GM18951 (cell line): ENCODE data around the gene MACROD2.

Source experiments
- POLR2A ChIP-seq: IDR thresholded peaks from 4 replicates; pipeline ENCODE4 v1.6.1; 2011; ENCODE audit warnings: mild to moderate bottlenecking; ENCODE audit not compliant: insufficient read length, insufficient read depth; ENCODE audit errors: extremely low read depth
- in situ Hi-C: fragments of 300-500 bp; cut with MboI; formaldehyde crosslinking; loops from one replicate; pipeline ENCODE4 v1.12.0; 2022; ENCODE audit warnings: low sequenced_read_pairs, mixed read lengths, inconsistent platforms; ENCODE audit not compliant: unreplicated experiment

Gene MACROD2

GRCh38 chr20:16040742-16041141 lies 2045.4 kb downstream of the MACROD2 start:
- TF ChIP-seq POLR2A = no peak
- in situ Hi-C loops = no loop called here

- in situ Hi-C loops = no loop called here
These were observed 2047.4 kb downstream of the MACROD2 start for GRCh38 chr20:16042731-16043130.

DNA sequence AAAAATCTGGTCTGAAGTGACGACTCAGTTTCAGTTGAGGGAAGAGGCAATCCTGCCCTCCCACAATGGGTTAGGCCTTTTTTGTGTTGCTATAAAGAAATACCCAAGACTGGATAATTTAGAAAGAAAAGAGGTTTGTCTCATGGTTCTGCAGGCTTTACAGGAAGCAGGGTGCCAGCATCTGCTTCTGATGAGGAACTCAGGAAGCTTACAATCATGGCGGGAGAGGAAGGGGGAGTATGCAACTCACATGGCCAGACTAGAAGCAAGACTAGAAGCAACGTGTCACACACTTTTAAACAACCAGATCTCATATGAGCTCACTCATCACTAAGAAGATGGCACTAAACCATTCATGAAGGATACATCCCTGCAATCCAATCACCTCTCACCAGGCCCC lies 2048.6 kb downstream of the MACROD2 start:
- in situ Hi-C loops = no loop called here
- TF ChIP-seq POLR2A = no peak

More at GRCh38 chr20:16042731-16043130, 2047.4 kb downstream of the MACROD2 start:
- no peak for TF ChIP-seq POLR2A

GRCh38 chr20:16048876-16049275 lies 2053.6 kb downstream of the MACROD2 start:
- no peak for TF ChIP-seq POLR2A
- in situ Hi-C loops = no loop called here

DNA sequence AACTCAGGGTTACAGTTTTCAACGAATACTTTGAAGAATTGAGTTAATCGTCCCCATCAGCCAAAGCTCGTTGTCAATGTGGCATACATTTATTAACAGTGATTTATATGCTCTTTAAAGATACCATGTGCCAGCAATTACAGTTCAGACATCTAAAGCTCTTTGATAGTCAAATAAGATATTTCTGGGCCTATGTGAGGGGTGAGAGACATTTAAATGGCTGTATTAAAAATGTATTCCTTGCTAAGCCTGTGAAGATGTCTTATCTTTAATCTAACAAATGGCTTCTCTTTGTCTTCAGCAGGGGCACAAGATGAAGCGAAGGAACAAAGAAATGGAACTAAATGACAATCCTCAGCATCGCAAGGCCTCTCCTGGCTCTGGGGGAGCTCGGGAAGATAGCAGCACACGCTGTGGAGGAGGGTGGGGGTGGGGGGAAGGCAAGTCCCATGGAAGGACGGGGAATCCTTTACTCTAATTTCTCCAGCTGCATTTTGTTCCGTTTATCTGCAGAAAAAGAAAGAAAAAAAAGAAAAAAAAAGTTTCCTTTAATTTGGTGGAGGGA lies 2054.3 kb downstream of the MACROD2 start:
- in situ Hi-C loops = no loop called here
- TF ChIP-seq POLR2A = no peak

DNA sequence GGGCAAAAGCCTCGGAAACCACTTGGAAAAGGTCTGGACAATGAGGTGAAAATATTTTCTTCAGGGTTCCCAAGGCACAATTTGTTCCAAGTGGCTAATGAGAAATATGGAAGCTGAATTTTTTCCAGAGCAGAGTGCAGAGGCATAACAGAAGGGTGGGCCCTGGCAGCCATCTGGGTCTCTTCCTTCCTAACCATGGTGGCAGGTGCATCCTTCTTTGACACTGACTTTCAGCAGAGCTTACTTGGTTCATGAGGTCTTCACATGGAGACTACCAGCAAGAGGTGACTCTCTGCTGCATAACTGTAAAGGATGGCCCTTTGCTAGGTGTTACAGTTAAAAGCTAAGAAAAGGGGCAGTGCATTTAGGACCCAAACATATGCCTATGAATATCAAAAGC lies 2055.1 kb downstream of the MACROD2 start:
- no peak for TF ChIP-seq POLR2A
- in situ Hi-C loops = no loop called here

DNA sequence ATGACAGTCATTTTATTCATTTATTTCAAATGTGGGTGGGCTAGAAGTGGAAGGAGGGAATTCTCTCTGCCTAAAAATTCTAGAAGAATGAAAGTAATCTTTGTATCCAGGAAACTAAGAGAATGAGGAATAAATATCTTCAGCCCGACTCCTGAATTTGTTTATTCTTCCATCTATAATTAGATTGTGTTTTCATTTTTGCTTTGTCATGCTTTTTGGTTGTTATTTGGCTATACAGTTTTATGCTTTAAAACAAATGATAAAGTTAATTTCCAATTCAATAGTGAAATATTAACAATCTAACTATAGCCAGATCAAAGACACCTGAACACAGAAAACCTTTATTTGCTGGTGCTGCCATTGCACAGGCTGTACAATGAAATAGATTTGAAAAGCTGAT lies 2056.7 kb downstream of the MACROD2 start:
- in situ Hi-C loops = no loop called here
- no peak for TF ChIP-seq POLR2A

DNA sequence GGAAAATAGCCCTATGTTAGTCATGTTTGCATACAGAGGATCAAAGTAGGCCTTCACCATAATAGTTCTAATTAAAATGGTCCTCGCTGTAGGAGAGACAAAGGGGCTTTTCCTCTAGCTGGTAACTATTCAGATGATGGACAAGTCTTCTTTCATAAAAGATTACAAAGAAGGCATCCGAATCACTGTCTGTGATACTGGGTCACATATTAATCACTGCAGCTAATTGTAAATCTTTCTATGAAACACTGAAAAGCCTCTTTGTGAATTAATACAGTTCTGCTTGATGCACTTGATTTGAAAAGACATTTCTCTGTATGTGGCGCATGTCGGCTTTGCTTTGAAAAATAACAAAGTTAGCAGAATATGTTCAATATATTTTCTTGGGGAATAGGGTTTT lies 2057.1 kb downstream of the MACROD2 start:
- TF ChIP-seq POLR2A = no peak
- in situ Hi-C loops = no loop called here

DNA sequence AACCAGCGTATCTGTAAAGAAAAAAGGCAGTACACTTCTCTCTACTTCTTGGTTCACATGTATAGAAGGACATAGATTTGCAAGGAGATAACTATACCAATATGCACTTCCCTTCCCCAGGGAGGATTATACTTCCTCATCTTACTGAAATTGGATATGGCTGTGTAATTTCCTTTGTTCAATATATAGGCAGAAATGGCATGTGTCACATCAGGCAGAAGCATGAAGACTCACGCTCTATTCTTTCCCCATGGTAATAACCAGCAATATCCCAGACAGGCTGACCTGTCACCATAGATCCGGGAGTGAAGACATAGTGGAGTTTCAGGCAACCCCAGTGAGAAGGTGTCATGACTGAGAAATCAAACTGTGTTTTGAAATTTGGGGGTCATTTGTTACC lies 2059.7 kb downstream of the MACROD2 start:
- in situ Hi-C loops = no loop called here
- TF ChIP-seq POLR2A = no peak

DNA sequence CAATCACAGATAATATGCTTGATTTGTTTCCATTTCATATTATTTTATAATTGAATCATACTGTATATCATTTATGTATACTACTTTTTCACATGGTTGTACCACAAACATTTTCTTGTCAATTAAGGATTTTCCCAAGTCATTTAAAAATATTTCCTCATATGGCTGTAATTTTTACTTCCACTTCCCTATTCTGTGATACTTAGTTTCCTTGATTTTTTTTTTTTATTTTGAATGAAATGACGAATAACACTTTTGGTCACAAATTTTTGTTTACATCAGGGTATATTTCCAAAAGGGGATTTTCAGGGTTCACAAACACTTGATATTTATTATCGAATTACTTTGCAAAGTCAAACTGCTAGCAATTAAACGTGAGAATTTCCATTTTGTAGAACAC lies 2062.3 kb downstream of the MACROD2 start:
- in situ Hi-C loops = no loop called here
- no peak for TF ChIP-seq POLR2A

- TF ChIP-seq POLR2A = no peak
- in situ Hi-C loops = no loop called here
These were observed 2063.0 kb downstream of the MACROD2 start for GRCh38 chr20:16058268-16058667.

DNA sequence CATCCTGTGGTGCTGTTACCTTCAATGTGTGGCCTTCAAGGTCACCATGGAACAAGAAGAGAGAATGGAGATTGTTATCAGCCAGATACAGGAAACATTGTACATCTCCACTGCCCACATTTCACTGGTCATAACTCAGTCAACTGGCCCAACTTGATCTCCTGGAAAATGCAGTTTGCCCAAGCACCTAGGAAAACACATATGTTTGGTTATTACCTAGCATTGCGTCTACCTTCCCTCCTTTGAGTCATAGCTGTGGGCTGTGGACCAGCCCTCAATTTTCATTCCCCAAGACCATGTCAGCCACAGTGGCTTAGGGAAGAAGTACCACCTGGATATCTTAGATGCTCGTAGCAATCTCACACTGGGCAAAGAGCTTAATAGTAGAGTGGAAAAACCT lies 2064.5 kb downstream of the MACROD2 start:
- in situ Hi-C loops = no loop called here

GRCh38 chr20:16061351-16061750 lies 2066.0 kb downstream of the MACROD2 start:
- no peak for TF ChIP-seq POLR2A
- in situ Hi-C loops = no loop called here

More for the DNA sequence above, 2064.5 kb downstream of the MACROD2 start:
- TF ChIP-seq POLR2A = no peak

DNA sequence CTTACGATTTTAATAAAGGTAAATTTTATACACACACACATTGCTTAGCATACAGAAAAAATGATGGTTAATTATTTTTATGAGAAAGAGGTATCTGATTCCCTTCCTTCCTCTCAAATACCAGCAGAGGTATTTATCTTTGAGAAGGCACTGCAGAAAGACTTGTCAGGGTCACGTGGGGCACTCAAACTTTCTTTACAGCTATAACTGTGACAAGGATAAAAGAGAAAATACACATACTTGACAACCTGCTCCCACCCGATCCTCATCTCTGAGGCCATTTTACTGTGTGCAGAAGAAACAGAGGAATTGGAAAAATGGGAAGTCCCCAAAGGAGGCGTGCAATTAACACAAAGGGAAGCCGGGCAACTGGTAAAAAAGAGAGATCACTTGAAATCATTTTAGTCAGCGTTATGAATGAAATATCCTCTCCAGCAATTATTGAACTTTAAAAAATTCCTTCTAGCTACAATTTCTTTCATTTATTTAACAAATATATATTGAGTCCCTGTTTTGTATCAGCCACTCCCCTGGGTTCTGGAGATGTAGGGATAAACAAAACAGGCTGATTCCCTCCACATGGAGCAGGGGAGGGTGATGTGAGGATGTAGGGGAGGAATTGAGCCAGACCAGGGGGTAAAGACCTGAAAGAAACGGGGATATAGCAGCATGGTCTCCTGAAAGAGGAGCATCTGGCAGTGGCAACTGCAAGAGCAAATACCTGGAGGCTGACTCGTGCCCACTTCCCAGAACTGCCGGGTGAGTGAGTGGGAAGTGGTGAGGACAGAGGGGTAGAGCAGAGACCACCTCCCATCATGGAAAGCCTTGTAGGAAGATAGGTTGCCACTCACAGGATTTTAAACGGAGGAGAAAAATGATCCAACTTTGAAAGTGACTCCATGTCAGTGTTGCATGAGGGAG lies 2067.6 kb downstream of the MACROD2 start:
- in situ Hi-C loops = no loop called here
- no peak for TF ChIP-seq POLR2A

DNA sequence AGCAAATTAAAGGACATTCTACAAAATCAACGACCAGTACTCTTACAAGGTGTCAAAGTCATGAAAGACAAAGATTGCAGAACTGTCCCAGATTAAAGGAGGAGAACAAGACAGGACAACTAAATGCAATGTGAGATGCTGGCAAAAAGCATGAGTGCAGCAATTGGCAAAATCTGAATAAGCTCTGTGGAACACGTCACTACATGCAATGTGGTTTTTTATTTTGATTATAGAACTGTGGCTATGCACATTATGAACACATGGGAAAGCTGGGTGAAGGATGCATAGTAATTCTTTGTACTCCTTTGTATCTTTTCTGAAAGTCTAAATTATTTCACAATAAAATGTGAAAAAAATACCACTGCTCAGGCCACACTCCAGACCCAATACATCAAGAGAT lies 2068.6 kb downstream of the MACROD2 start:
- TF ChIP-seq POLR2A = no peak
- in situ Hi-C loops = no loop called here
